IMR-90 (cell line): ENCODE measurements around the gene SDS. TPM values are rescaled to one million over a fixed set of nuclear protein-coding genes. Genes with fewer than 3 reads are reported as not detected.

Experiments used
- ATAC-seq: fragments of 200-7000 bp; cut with Tn5 transposase; 2 replicates; pipeline ENCODE4 v1.9.1; 2020; ENCODE audit warnings: low read depth, mild to moderate bottlenecking, moderate library complexity
- BruUV-seq: library from RNA; stranded (reverse); fragments of 400-500 nt; replicated peaks from 2 replicates; lab custom pipeline; 2021; lab: Mats Ljungman, UMichigan
- CTCF ChIA-PET: fragments of 300-600 bp; formaldehyde crosslinking; extraction: SDS; loops from one replicate; lab custom pipeline; 2021; ENCODE audit warnings: antibody characterized with exemption; lab: Yijun Ruan, JAX
- POLR2A ChIA-PET: fragments of 300-600 bp; sonication (Branson Sonifier 250); formaldehyde crosslinking; loops from one replicate; lab custom pipeline; 2022; ENCODE audit warnings: antibody characterized with exemption; ENCODE audit not compliant: unreplicated experiment; lab: Charles Lee
- DNase-seq: peaks from one replicate; pipeline ENCODE4 v3.0.0; 2013
- H2AFZ ChIP-seq: replicated peaks from 2 replicates; pipeline ENCODE3; 2013; ENCODE audit warnings: low read length, mild to moderate bottlenecking; ENCODE audit not compliant: poor library complexity
- H2AK5ac ChIP-seq: 2 replicates; pipeline ENCODE4 v1.6.1; 2013; ENCODE audit warnings: low read depth, low read length, inconsistent platforms
- H2AK9ac ChIP-seq: replicated peaks from 2 replicates; pipeline ENCODE3; 2013; ENCODE audit warnings: mild to moderate bottlenecking, low read depth, low read length, moderate library complexity; ENCODE audit not compliant: poor library complexity
- H2BK120ac ChIP-seq: 2 replicates; pipeline ENCODE4 v1.6.1; 2013; ENCODE audit warnings: low read depth, low read length, inconsistent platforms
- H2BK15ac ChIP-seq: 3 replicates; pipeline ENCODE4 v1.6.1; 2013; ENCODE audit warnings: low read depth, low read length, inconsistent platforms
- H2BK20ac ChIP-seq: 2 replicates; pipeline ENCODE4 v1.6.1; 2013; ENCODE audit warnings: low read depth, mild to moderate bottlenecking, inconsistent platforms, low read length, moderate library complexity
- H2BK5ac ChIP-seq: 2 replicates; pipeline ENCODE4 v1.6.1; 2013; ENCODE audit warnings: mild to moderate bottlenecking, low read depth, low read length, inconsistent platforms; ENCODE audit not compliant: poor library complexity, severe bottlenecking
- H3K14ac ChIP-seq: replicated peaks from 2 replicates; pipeline ENCODE4 v1.6.1; 2013; ENCODE audit warnings: low read depth, low read length, inconsistent platforms
- H3K18ac ChIP-seq: 2 replicates; pipeline ENCODE4 v1.6.1; 2013; ENCODE audit warnings: low read depth, low read length, control low read depth
- H3K23ac ChIP-seq: 2 replicates; pipeline ENCODE4 v1.6.1; 2013; ENCODE audit warnings: low read depth, low read length, inconsistent platforms
- H3K27ac ChIP-seq: 2 replicates; pipeline ENCODE4 v1.5.1; 2013; ENCODE audit warnings: mild to moderate bottlenecking, control low read depth, low read length; ENCODE audit not compliant: insufficient read depth
- H3K27me3 ChIP-seq: 2 replicates; pipeline ENCODE4 v1.6.1; 2013; ENCODE audit warnings: low read length; ENCODE audit not compliant: control insufficient read depth, insufficient read depth
- H3K36me3 ChIP-seq: 2 replicates; pipeline ENCODE4 v1.6.1; 2013; ENCODE audit warnings: low read length, mixed read lengths; ENCODE audit not compliant: control insufficient read depth, insufficient read depth
- H3K4ac ChIP-seq: 2 replicates; pipeline ENCODE4 v1.6.1; 2013; ENCODE audit warnings: low read depth, low read length, inconsistent platforms
- H3K4me1 ChIP-seq: 2 replicates; pipeline ENCODE4 v1.6.1; 2013; ENCODE audit warnings: low read length, mixed read lengths; ENCODE audit not compliant: control insufficient read depth, insufficient read depth
- H3K4me2 ChIP-seq: 2 replicates; pipeline ENCODE4 v1.6.1; 2013; ENCODE audit warnings: low read depth, mild to moderate bottlenecking, control low read depth, low read length, moderate library complexity
- H3K4me3 ChIP-seq: 2 replicates; pipeline ENCODE4 v1.5.1; 2013; ENCODE audit warnings: low read depth, mild to moderate bottlenecking, control low read depth, low read length, moderate library complexity; ENCODE audit not compliant: insufficient read depth
- H3K56ac ChIP-seq: 2 replicates; pipeline ENCODE4 v1.6.1; 2013; ENCODE audit warnings: low read length, inconsistent platforms; ENCODE audit not compliant: insufficient read depth; ENCODE audit errors: extremely low read depth
- H3K79me1 ChIP-seq, 2 experiments: 2 replicates each; pipeline ENCODE4 v1.6.1; 2013; ENCODE audit warnings: low read length in 2 of 2, inconsistent platforms in 1 of 2, low read depth in 1 of 2
- H3K9ac ChIP-seq: 2 replicates; pipeline ENCODE4 v1.6.1; 2013; ENCODE audit warnings: low read depth, low read length, control low read depth
- H3K9me1 ChIP-seq: 2 replicates; pipeline ENCODE4 v1.6.1; 2013; ENCODE audit warnings: low read length, inconsistent platforms; ENCODE audit not compliant: insufficient read depth
- H3K9me3 ChIP-seq: 2 replicates; pipeline ENCODE4 v1.6.1; 2013; ENCODE audit warnings: low read length; ENCODE audit not compliant: control insufficient read depth, insufficient read depth
- H4K20me1 ChIP-seq: 2 replicates; pipeline ENCODE4 v1.6.1; 2013; ENCODE audit warnings: low read length, inconsistent platforms; ENCODE audit not compliant: insufficient read depth
- H4K5ac ChIP-seq: 2 replicates; pipeline ENCODE4 v1.6.1; 2013; ENCODE audit warnings: mild to moderate bottlenecking, low read depth, low read length, control low read depth
- H4K8ac ChIP-seq, 2 experiments: 2 replicates each; pipeline ENCODE4 v1.6.1; 2013; ENCODE audit warnings: low read depth in 2 of 2, low read length in 2 of 2, control low read depth in 1 of 2, inconsistent platforms in 1 of 2
- H4K91ac ChIP-seq: 2 replicates; pipeline ENCODE4 v1.6.1; 2013; ENCODE audit warnings: low read depth, low read length, inconsistent platforms; ENCODE audit not compliant: insufficient read depth
- FOS ChIP-seq: fragments of 150-350 bp; IDR thresholded peaks from 2 replicates; pipeline ENCODE4 v1.6.1; 2016; ENCODE audit warnings: low read depth, low read length
- MAFK ChIP-seq: IDR thresholded peaks from 2 replicates; pipeline ENCODE4 v1.6.1; 2012; ENCODE audit warnings: low read depth, low read length, improper control_type of control experiment
- NFE2L2 ChIP-seq: fragments of 150-350 bp; IDR thresholded peaks from 2 replicates; pipeline ENCODE4 v1.6.1; 2016; ENCODE audit warnings: low read depth, mild to moderate bottlenecking, low read length
- RAD21 ChIP-seq: IDR thresholded peaks from 2 replicates; pipeline ENCODE4 v1.6.1; 2012; ENCODE audit warnings: low read length, improper control_type of control experiment
- SMC3 ChIP-seq: fragments of 150-350 bp; IDR thresholded peaks from 2 replicates; pipeline ENCODE4 v1.6.1; 2016; ENCODE audit warnings: low read depth, mild to moderate bottlenecking, antibody characterized with exemption, low read length, moderate library complexity
- WGBS, 2 experiments: methylation state at CpG; one replicate each; pipeline versions ENCODE4 v1.1.5 to v1.1.7; 2013; ENCODE audit warnings: missing lambda C conversion rate in 2 of 2; ENCODE audit not compliant: insufficient read length in 1 of 2; ENCODE audit errors: extremely low coverage in 2 of 2; 5-methylcytosine and 5-hydroxymethylcytosine counted together
- dilution Hi-C: fragments of 300-500 bp; cut with HindIII; formaldehyde crosslinking; loops from one replicate; pipeline ENCODE4 v1.14.3; 2018; ENCODE audit warnings: low sequenced_read_pairs; ENCODE audit not compliant: unreplicated experiment
- in situ Hi-C: fragments of 300-500 bp; cut with MboI; formaldehyde crosslinking; loops from 3 replicates; pipeline ENCODE4 v1.14.3; 2019; ENCODE audit warnings: low sequenced_read_pairs, inconsistent platforms, mixed read lengths
- intact Hi-C: fragments of 100-400 bp; cut with micrococcal nuclease; formaldehyde crosslinking; loops from 2 replicates; pipeline ENCODE4 v1.10.0; 2022
- polyA plus RNA-seq, 3 experiments: library from polyadenylated mRNA; depleted of rRNA; stranded (reverse); fragments of >200 nt; gene quantifications; 2 replicates each; pipeline ENCODE4 v1.2.3, GENCODE V29; 2012; ENCODE audit warnings: low replicate concordance in 1 of 3
- total RNA-seq: library from RNA; depleted of rRNA; stranded (reverse); fragments of >200 nt; gene quantifications from 2 replicates; pipeline ENCODE4 v1.2.3, GENCODE V29; 2012
- TF ChIP-seq, protein P1 (sequence below): conservative IDR thresholded peaks from 2 replicates; pipeline ENCODE4 v1.5.1; 2012; ENCODE audit warnings: mild to moderate bottlenecking, low read depth, low read length, improper control_type of control experiment
- TF ChIP-seq, protein P2 (sequence below): fragments of 150-350 bp; IDR thresholded peaks from 2 replicates; pipeline ENCODE4 v1.6.1; 2017; ENCODE audit warnings: mild to moderate bottlenecking, antibody characterized with exemption, low read length, low read depth

SDS gene
- total and polyA plus RNA-seq, 2 of the 4 experiments (the other 2 are of a cell fraction) = not detected

DNA sequence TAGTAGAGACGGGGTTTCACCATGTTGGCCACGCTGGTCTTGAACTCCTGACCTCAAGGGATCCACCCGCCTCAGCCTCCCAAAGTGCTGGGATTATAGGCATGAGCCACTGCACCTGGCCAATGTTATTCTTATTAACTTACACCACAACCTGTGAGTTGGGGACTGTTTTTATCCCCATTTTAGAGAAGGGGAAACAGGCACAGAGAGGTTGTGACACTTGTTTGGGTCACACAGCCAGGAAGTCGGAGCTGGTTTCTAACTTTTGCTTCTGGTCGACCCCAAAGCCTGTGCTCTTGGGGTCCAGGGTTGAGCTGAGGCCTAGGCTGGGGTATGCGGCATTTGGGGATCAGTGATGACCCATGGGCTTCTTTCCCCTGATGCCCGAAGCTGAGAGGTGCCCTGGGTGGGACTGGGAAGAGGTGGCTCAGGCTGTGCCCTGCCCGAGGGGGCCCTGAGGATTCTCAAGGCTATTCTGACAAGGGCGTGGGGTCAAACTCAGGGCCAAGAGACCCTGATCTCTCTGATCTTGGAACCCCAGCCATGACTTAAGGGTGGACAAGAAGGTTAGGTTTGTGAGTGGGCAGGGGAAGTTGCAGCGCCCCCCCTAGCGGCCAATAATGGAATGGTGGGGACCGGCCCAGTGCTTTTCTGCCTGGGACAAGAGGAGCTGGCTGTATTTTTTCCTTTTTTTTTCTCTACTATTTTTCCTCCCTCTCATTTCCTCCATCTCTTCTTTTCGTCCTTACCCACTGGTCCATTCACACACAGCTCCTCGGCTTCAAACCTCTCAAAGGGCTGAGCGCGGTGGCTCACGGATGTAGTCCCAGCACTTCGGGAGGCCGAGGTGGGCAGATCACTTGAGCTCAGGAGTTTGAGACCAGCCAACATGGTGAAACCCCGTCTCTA is 21.5 kb upstream of the SDS start:
- 71% methylated on average over 6 of the region's 20 CpGs; no CpG with 5 or more reads in 1 of the 2 experiments for WGBS, 2 experiments
- Histone ChIP-seq H3K27me3 (no peaks in the 10 kb centered on the region), H3K56ac (no peak overlapping the region), H3K23ac (no peak overlapping the region), H3K27ac (no peak overlapping the region), H3K4me2 (no peak overlapping the region), H2BK15ac (no peak overlapping the region), H4K5ac (no peak overlapping the region), H3K18ac (no peak overlapping the region), H4K20me1 (no peaks in the 10 kb centered on the region), H3K4ac (no peak overlapping the region), H3K9me3 (peaks cover 1% of the 10 kb centered on the region; the same call in 1 of the 2 replicates), H4K91ac (no peak overlapping the region), H3K9me1 (no peaks in the 10 kb centered on the region), H2AK5ac (no peak overlapping the region), H3K79me1 (peaks cover 0 to 8% of the 10 kb centered on the region in 2 experiments; a peak in 2 of 4 replicates), H3K4me3 (no peak overlapping the region), H2AK9ac (no peak overlapping the region), H3K4me1 (peaks cover 2% of the 10 kb centered on the region; the same call in 1 of the 2 replicates), H2AFZ (no peak overlapping the region), H3K36me3 (no peaks in the 10 kb centered on the region), H2BK5ac (no peak overlapping the region), H4K8ac (no peak overlapping the region), H2BK120ac (no peak overlapping the region), H3K14ac (no peak overlapping the region), H3K9ac (no peak overlapping the region), H2BK20ac (no peak overlapping the region)
- dilution Hi-C loops = no loop called here
- no TSS peak for BruUV-seq
- CTCF ChIA-PET = interaction anchor here (0.6 to 1.3 kb wide), 15 partner anchors 12 to 1254 kb away, joined by 3 to 6 read pairs (median 3); partner anchors contain the start of gene SLC8B1
- intact Hi-C loops = loop anchor here (1.0 kb wide), 2 partner anchors 113 to 228 kb away; no protein-coding TSS in a partner anchor
- DNase-seq = peak; percentile 48
- no peak for TF ChIP-seq NFE2L2
- TF ChIP-seq RAD21 = peak; percentile 72
- no peak for TF ChIP-seq MAFK
- TF ChIP-seq SMC3 = peak; percentile 60
- no peak for TF ChIP-seq FOS
- TF ChIP-seq, protein P1, sequence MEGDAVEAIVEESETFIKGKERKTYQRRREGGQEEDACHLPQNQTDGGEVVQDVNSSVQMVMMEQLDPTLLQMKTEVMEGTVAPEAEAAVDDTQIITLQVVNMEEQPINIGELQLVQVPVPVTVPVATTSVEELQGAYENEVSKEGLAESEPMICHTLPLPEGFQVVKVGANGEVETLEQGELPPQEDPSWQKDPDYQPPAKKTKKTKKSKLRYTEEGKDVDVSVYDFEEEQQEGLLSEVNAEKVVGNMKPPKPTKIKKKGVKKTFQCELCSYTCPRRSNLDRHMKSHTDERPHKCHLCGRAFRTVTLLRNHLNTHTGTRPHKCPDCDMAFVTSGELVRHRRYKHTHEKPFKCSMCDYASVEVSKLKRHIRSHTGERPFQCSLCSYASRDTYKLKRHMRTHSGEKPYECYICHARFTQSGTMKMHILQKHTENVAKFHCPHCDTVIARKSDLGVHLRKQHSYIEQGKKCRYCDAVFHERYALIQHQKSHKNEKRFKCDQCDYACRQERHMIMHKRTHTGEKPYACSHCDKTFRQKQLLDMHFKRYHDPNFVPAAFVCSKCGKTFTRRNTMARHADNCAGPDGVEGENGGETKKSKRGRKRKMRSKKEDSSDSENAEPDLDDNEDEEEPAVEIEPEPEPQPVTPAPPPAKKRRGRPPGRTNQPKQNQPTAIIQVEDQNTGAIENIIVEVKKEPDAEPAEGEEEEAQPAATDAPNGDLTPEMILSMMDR = peak; percentile 84
- TF ChIP-seq, protein P2, sequence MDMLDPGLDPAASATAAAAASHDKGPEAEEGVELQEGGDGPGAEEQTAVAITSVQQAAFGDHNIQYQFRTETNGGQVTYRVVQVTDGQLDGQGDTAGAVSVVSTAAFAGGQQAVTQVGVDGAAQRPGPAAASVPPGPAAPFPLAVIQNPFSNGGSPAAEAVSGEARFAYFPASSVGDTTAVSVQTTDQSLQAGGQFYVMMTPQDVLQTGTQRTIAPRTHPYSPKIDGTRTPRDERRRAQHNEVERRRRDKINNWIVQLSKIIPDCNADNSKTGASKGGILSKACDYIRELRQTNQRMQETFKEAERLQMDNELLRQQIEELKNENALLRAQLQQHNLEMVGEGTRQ = no peak
- in situ Hi-C loops = loop anchor here (5.0 kb wide), 1 partner anchor 228 kb away; no protein-coding TSS in a partner anchor
- POLR2A ChIA-PET = no interaction called here
- peak; percentile 77 for ATAC-seq
